K562 treated with DMSO at 1 percent for 48 hours (cell line): ENCODE measurements around the gene PXDN. TPM values are rescaled to one million over a fixed set of nuclear protein-coding genes. Genes with fewer than 3 reads are reported as not detected.

Source experiments
- total RNA-seq: library from RNA; unstranded; fragments of 300-600 nt; gene quantifications from 2 replicates; pipeline ENCODE4 v1.2.3, GENCODE V29; 2022; ENCODE audit warnings: low replicate concordance; ENCODE audit errors: extremely low read depth

PXDN gene
- total RNA-seq: not detected in 2 replicates

GRCh38 chr2:1744446-1745170, at the start of gene PXDN:
Gene PXDN, minus strand, starts transcription at chr2:1744515. Its CDS starts 60 bp downstream, at chr2:1744455.

